IPS DF 6.9 (cell line): Measurements from ENCODE around the gene GJB4.
"Not testable (repeated sequence)": the region's sequence is repeated elsewhere in the genome, so short reads cannot be mapped to it uniquely, and the experiment has no call there.

Experiments used
- DNase-seq: peaks from one replicate; pipeline ENCODE4 v3.0.0-alpha.2; 2013; ENCODE audit warnings: low read depth, low spot score
- H3K27ac ChIP-seq: one replicate; pipeline ENCODE4 v1.5.1; 2013; ENCODE audit warnings: low read length, control low read depth
- H3K27me3 ChIP-seq: 2 replicates; pipeline ENCODE4 v1.6.1; 2013; ENCODE audit warnings: mild to moderate bottlenecking, low read length; ENCODE audit not compliant: control insufficient read depth, insufficient read depth
- H3K36me3 ChIP-seq: 2 replicates; pipeline ENCODE4 v1.6.1; 2013; ENCODE audit warnings: low read length; ENCODE audit not compliant: control insufficient read depth, insufficient read depth
- H3K4me1 ChIP-seq: 2 replicates; pipeline ENCODE4 v1.6.1; 2013; ENCODE audit warnings: low read length; ENCODE audit not compliant: control insufficient read depth, insufficient read depth
- H3K4me3 ChIP-seq: 2 replicates; pipeline ENCODE4 v1.5.1; 2013; ENCODE audit warnings: mild to moderate bottlenecking, low read length
- H3K9me3 ChIP-seq: 2 replicates; pipeline ENCODE4 v1.6.1; 2013; ENCODE audit warnings: low read length, inconsistent platforms; ENCODE audit not compliant: control insufficient read depth, insufficient read depth
- WGBS: extraction: QIAGEN DNeasy Blood & Tissue Kit; methylation state at CpG from one replicate; pipeline ENCODE4 v1.1.7; 2013; ENCODE audit warnings: mixed read lengths, missing lambda C conversion rate; ENCODE audit not compliant: insufficient read length, insufficient coverage; 5-methylcytosine and 5-hydroxymethylcytosine counted together

GJB4 gene

DNA sequence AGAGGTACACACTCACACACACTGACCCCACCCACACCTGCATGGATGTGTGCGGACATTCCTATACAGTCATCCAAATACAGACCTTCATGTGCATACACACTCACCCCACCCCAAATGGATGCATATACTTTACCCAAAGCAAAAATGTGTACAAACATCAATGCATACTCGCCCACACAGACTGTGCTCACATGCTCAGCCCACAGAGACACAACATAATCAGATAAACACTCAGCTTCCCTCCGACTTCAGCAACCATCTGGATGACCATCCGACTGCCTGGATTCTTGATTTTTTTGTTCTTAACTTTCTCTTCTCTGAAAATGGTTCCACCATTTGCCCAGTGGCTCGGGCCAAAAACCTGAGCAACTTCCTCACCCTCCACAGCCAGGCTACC, 29.1 kb upstream of the GJB4 start:
- Histone ChIP-seq H3K36me3 (no peaks in the 10 kb centered on the region), H3K27me3 (no peaks in the 10 kb centered on the region), H3K4me3 (no peak overlapping the region), H3K9me3 (no peaks in the 10 kb centered on the region; the same call in 1 of the 2 replicates), H3K4me1 (no peaks in the 10 kb centered on the region), H3K27ac (no peak overlapping the region)
- no peak for DNase-seq
- WGBS: no CpG with 5 or more reads among the region's 5 CpGs

DNA sequence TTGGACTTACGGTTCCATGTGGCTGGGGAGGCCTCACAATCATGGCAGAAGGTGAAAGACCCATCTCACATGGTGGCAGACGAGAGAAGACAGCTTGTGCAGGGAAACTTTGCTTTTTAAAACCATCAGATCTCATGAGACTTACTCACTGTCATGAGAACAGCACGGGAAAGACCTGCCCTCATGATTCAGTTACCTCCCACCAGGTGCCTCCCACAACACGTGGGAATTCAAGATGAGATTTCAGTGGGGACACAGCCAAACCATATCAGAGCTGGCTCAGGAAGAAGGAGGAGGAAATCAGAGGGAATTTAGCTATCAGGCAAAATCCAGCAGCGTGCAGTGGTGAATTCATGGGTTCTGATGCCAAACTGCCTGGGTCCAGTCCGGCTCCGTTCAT, 26.7 kb upstream of the GJB4 start:
- DNase-seq, H3K4me3 ChIP-seq, H3K4me1 ChIP-seq, H3K27ac ChIP-seq, H3K36me3 ChIP-seq, H3K9me3 ChIP-seq, H3K27me3 ChIP-seq: not testable (repeated sequence)
- no CpG with 5 or more reads among the region's 7 CpGs for whole genome bisulfite sequencing

DNA sequence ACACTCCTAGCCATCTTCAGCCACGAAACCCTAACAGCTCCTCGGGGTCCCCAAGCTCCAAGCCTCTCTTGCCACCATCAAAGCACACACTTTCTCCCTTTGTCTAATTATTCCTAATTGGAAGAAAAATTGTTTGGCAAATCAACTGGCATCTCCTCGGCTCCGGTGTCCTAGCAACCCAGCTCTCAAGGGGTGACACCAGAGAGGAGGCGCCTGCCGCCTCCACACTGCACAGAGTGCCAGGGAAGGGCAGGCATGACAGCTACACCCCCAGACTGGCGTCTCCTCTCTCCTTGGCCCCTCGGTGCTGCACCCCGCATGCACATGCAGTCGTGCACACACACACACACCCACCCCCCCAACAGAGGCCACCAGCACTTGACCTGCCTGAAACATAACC, 22.8 kb upstream of the GJB4 start:
- Histone ChIP-seq H3K4me3 (no peak overlapping the region), H3K27ac (no peak overlapping the region), H3K4me1 (no peaks in the 10 kb centered on the region; the same call in 1 of the 2 replicates), H3K9me3 (no peaks in the 10 kb centered on the region), H3K36me3 (no peaks in the 10 kb centered on the region), H3K27me3 (no peaks in the 10 kb centered on the region)
- DNase-seq: no peak
- no CpG with 5 or more reads among the region's 10 CpGs for WGBS

DNA sequence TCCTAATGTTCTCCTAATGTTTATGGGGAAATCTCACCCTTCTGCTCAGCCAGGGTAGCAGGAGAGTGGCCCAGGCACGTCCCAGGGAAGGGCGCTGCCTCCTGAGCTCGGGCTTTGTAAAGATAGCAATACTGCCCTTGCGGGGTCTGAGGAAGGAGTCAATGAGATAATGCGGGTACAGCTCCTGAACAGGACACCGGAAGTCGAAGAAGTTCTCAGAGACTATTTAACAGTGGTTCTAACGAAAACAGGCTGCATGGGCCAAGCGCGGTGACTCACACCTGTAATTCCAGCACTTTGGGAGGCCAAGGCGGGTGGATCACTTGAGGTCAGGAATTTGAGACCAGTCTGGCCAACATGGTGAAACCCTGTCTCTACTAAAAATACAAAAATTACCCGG, 22.3 kb upstream of the GJB4 start:
- not testable (repeated sequence) for H3K9me3 ChIP-seq, DNase-seq, H3K4me3 ChIP-seq, H3K4me1 ChIP-seq, H3K27ac ChIP-seq, H3K36me3 ChIP-seq, H3K27me3 ChIP-seq
- no CpG with 5 or more reads among the region's 12 CpGs for WGBS

DNA sequence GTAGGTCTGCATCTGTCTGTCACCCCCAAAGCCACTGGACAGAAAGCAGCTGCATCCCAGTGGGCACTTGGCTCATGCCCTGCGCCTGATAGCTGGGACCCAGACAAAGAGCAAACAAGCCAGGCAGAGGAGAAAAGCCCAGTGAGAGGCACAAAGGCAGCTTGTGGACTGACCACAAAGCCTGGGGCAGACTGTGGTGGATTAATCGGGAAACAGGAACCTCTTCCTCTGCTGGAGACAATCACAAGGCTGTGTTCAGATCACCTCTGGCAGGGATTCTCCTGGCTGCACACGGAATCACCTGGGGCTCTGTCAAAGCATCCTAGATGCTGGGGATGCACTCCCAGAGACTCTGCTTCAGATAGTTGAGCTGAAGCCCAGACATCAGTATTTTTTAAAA, 19.9 kb upstream of the GJB4 start:
- no peak overlapping the region for H3K27ac ChIP-seq
- no peaks in the 10 kb centered on the region for H3K9me3 ChIP-seq
- H3K36me3 ChIP-seq: no peaks in the 10 kb centered on the region
- no peak overlapping the region for H3K4me3 ChIP-seq
- no CpG with 5 or more reads among the region's 3 CpGs for WGBS
- no peak for DNase-seq
- H3K27me3 ChIP-seq: no peaks in the 10 kb centered on the region
- no peaks in the 10 kb centered on the region; the same call in 1 of the 2 replicates for H3K4me1 ChIP-seq

DNA sequence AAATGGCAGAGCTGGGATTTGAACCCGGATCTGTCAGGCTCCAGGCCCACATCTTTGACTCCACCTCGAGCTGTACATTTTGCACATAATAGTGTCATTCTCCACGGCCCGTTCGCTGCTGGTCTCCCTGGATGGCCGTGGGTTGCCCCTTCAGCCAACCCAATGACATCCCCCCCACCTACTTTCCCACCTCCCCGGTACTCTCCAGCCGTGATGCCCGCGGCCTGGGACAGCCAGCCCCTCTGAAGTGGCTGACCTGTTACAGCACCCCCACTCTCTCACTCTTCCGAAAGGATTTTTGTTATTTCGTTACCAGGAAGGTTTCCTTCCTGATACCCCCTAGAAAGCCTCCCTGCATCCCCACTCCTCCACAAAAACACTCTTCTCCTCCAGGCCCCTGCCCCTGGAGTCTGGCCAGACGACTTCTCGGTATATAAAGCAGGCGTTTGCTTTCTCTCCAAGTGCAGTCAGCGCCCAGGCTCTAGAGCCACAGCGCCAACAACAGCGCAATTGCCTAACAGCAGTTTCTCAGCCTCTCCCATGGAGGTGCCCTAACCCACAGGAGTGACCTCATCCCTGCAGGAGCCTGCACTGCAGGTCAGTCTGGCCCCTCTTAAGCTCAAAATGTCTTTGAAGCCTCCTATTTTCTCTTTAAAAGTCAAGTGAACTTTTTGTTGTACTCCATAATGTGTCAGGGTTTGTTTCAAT, 19.2 kb upstream of the GJB4 start:
- Histone ChIP-seq H3K27ac (no peak overlapping the region), H3K4me3 (no peak overlapping the region), H3K27me3 (no peaks in the 10 kb centered on the region), H3K4me1 (no peaks in the 10 kb centered on the region; the same call in 1 of the 2 replicates), H3K9me3 (no peaks in the 10 kb centered on the region), H3K36me3 (no peaks in the 10 kb centered on the region)
- no CpG with 5 or more reads among the region's 18 CpGs for WGBS
- DNase-seq: no peak

DNA sequence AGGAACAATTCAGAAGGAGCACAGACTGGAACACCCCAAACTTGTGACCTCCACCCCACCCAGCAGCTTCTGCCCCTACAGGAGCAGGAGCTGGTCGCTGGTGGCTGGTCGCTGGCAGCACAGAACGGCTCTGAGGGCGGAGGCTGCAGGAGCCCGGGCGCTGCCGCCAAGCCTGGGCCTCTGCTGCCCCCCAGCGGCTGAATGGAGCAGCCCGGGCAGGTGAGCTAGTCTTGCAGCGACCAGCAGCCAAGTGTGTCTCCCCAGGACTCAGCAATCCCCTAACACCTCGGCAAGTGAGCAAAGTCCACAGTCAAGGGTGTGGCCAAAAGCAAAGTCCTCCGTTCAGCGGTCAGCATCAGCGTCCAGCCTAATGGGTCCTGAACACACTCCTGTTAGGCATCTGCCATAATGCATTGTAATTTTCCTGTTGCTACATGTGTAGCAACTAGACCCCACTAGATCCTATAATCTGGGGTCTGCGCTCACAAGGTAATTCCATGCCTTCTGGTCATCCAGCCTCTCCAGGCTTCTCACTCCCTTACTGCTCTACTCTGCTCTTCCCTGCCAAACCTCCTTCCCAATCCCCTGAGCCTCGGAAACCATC, 16.8 kb upstream of the GJB4 start:
- no CpG with 5 or more reads among the region's 16 CpGs for WGBS
- no peak overlapping the region for H3K4me3 ChIP-seq
- H3K4me1 ChIP-seq: no peaks in the 10 kb centered on the region
- DNase-seq: peak; percentile 60
- H3K36me3 ChIP-seq: no peaks in the 10 kb centered on the region
- H3K9me3 ChIP-seq: no peaks in the 10 kb centered on the region
- no peaks in the 10 kb centered on the region for H3K27me3 ChIP-seq
- no peak overlapping the region for H3K27ac ChIP-seq

DNA sequence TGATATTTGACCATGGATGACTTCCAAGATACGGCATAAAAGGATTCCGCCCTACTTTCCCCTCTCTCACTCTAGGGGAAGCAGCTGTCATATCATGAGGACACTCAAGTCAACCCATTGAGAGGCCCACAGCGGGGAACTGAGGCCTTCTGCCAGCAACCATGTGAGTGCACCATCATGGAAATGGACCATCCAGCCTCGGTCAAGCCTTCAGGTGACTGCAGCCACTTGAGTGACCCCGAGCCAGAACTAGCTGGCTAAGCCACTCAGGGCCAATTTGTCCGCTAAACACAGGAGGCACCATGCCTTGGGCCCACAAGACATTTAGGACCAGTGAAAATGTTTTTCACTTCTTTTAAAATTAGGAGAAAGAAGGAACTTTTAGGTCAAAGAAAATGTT, 15.8 kb upstream of the GJB4 start:
- WGBS: no CpG with 5 or more reads among the region's 6 CpGs
- no peaks in the 10 kb centered on the region for H3K27me3 ChIP-seq
- DNase-seq: no peak
- no peaks in the 10 kb centered on the region for H3K36me3 ChIP-seq
- H3K9me3 ChIP-seq: no peaks in the 10 kb centered on the region
- no peak overlapping the region for H3K4me3 ChIP-seq
- H3K27ac ChIP-seq: no peak overlapping the region
- H3K4me1 ChIP-seq: no peaks in the 10 kb centered on the region

DNA sequence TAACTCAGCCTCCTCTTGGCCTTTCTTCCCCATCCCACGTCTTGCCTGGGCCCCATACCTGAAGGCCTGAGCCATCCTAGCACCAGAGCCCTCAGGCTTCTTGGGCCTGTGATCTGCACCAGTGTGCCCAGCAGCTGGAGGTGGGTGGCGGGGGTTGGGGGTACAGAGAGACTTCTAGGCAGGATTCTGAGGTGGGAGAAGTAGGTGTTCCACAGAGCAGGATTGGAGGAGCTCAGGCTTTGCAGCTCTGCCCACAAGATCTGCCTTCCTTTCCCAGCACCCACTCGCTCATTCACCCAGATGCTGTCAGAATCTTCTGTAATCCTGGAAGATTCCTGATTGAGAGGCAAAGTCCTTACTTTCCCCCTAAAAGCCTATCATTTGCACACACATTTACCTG, 14.7 kb upstream of the GJB4 start:
- no peak for DNase-seq
- H3K4me1 ChIP-seq: no peaks in the 10 kb centered on the region
- H3K9me3 ChIP-seq: no peaks in the 10 kb centered on the region
- H3K36me3 ChIP-seq: no peaks in the 10 kb centered on the region
- no peak overlapping the region for H3K4me3 ChIP-seq
- no CpG with 5 or more reads among the region's 3 CpGs for WGBS
- no peak overlapping the region for H3K27ac ChIP-seq
- H3K27me3 ChIP-seq: no peaks in the 10 kb centered on the region

DNA sequence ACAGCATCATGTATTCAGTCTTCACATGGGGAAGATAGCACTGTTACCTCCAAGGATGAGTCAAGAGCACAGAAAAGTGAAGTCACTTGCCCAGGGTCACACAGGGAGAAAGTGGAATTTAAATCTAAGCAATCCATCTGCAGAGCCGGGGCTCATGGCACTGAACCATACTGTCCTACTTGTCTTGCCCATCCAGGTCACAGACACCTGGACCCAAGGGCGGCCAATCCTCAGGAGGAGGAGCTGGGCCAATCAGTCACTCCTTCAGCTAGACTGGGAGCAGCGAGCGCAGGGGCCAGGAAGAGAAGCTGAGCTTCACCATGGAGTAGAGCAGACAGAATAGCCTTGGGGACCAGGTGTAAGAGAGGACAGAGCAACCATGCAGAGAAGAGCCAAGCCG, 13.9 kb upstream of the GJB4 start:
- 0 out of 2 replicates have a peak, but pooled peaks cover 1% of the 10 kb centered on the region for H3K4me1 ChIP-seq
- no peak overlapping the region for H3K27ac ChIP-seq
- H3K27me3 ChIP-seq: no peaks in the 10 kb centered on the region
- no peaks in the 10 kb centered on the region for H3K9me3 ChIP-seq
- no peaks in the 10 kb centered on the region for H3K36me3 ChIP-seq
- no peak for DNase-seq
- WGBS: no CpG with 5 or more reads among the region's 5 CpGs
- no peak overlapping the region for H3K4me3 ChIP-seq

DNA sequence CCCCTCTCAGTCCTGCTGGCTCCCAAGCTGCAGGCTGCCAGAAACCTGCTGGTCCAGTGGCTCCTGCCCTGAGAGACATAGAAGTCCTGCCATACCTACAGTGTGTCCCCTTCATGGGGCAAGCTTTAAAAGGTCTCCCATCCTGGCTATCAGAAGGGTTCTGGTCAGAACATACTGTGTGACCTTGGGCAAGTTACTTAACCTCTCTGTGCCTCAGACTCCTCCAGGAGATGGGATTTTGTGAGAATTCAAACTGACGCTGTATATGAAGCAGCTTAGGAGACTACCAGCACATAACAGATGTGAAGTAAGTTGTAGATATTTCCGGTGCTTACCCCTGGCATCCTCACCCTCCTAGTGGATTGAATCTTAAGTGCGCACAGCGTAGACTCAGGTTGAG, 13.4 kb upstream of the GJB4 start:
- H3K27me3 ChIP-seq: no peaks in the 10 kb centered on the region
- H3K36me3 ChIP-seq: no peaks in the 10 kb centered on the region
- H3K4me1 ChIP-seq: 0 out of 2 replicates have a peak, but pooled peaks cover 1% of the 10 kb centered on the region
- no peaks in the 10 kb centered on the region for H3K9me3 ChIP-seq
- WGBS: no CpG with 5 or more reads among the region's 4 CpGs
- no peak overlapping the region for H3K4me3 ChIP-seq
- H3K27ac ChIP-seq: no peak overlapping the region
- DNase-seq: no peak
